Dendritic cell treated with granulocyte-macrophage colony-stimulating factor and Interleukin-4, amounts not matched to agents 40 ng/mL and 50 ng/mL, for 4 days (primary cell): ENCODE measurements around the gene CACNG6.
A peak's percentile ranks its signal among the peaks of the same experiment; 100 is the strongest.

Experiments used
- H3K27ac Mint-ChIP-seq: one replicate; pipeline ENCODE4 v1.8.0; 2022; ENCODE audit warnings: mild to moderate bottlenecking, mixed read lengths
- H3K27me3 Mint-ChIP-seq: one replicate; pipeline ENCODE4 v1.8.0; 2022; ENCODE audit warnings: mild to moderate bottlenecking, mixed read lengths
- H3K36me3 Mint-ChIP-seq: one replicate; pipeline ENCODE4 v1.8.0; 2022; ENCODE audit warnings: low read depth, mixed read lengths
- H3K4me1 Mint-ChIP-seq: one replicate; pipeline ENCODE4 v1.8.0; 2022; ENCODE audit warnings: low read depth, mixed read lengths
- H3K4me3 Mint-ChIP-seq: one replicate; pipeline ENCODE4 v1.8.0; 2022; ENCODE audit warnings: mild to moderate bottlenecking, moderate library complexity, mixed read lengths
- H3K9me3 Mint-ChIP-seq: one replicate; pipeline ENCODE4 v1.8.0; 2022; ENCODE audit warnings: mixed read lengths
- intact Hi-C: fragments of 100-400 bp; cut with micrococcal nuclease; formaldehyde crosslinking; loops from one replicate; pipeline ENCODE4 v1.15.0; 2022

The CACNG6 gene

GRCh38 chr19:53958823-53959757 is 32.3 kb upstream of the CACNG6 start:
- intact Hi-C loops, result no loop called here
- H3K27ac Mint-ChIP-seq, result no peak overlapping the region
- H3K4me3 Mint-ChIP-seq, result no peak overlapping the region
- no peaks in the 10 kb centered on the region for H3K9me3 Mint-ChIP-seq
- H3K27me3 Mint-ChIP-seq, result peaks cover 86% of the 10 kb centered on the region
- H3K36me3 Mint-ChIP-seq, result no peaks in the 10 kb centered on the region
- H3K4me1 Mint-ChIP-seq, result peaks cover 29% of the 10 kb centered on the region

- Mint-ChIP-seq H3K36me3 (no peaks in the 10 kb centered on the region), H3K4me1 (peaks cover 37% of the 10 kb centered on the region), H3K4me3 (no peak overlapping the region), H3K9me3 (no peaks in the 10 kb centered on the region), H3K27me3 (peaks cover 88% of the 10 kb centered on the region), H3K27ac (no peak overlapping the region)
- intact Hi-C loops, result no loop called here
Measured at GRCh38 chr19:53960187-53960586, 31.2 kb upstream of the CACNG6 start.

- no peak overlapping the region for H3K4me3 Mint-ChIP-seq
- peaks cover 41% of the 10 kb centered on the region for H3K4me1 Mint-ChIP-seq
- no peaks in the 10 kb centered on the region for H3K9me3 Mint-ChIP-seq
- intact Hi-C loops, result no loop called here
- H3K27me3 Mint-ChIP-seq, result peaks cover 89% of the 10 kb centered on the region
- H3K27ac Mint-ChIP-seq, result no peak overlapping the region
- no peaks in the 10 kb centered on the region for H3K36me3 Mint-ChIP-seq
Measured at GRCh38 chr19:53960886-53961285, 30.6 kb upstream of the CACNG6 start.

GRCh38 chr19:53961523-53962356 is 29.7 kb upstream of the CACNG6 start:
- Mint-ChIP-seq H3K36me3 (no peaks in the 10 kb centered on the region), H3K27ac (no peak overlapping the region), H3K27me3 (peaks cover 91% of the 10 kb centered on the region), H3K4me1 (peaks cover 41% of the 10 kb centered on the region), H3K4me3 (no peak overlapping the region), H3K9me3 (no peaks in the 10 kb centered on the region)
- intact Hi-C loops, result no loop called here

- H3K36me3 Mint-ChIP-seq, result no peaks in the 10 kb centered on the region
- H3K27me3 Mint-ChIP-seq, result peaks cover 88% of the 10 kb centered on the region
- peaks cover 38% of the 10 kb centered on the region for H3K4me1 Mint-ChIP-seq
- H3K27ac Mint-ChIP-seq, result no peak within 1 kb of the TSS
- H3K9me3 Mint-ChIP-seq, result no peaks in the 10 kb centered on the region
- intact Hi-C loops, result no loop called here
- no peak within 1 kb of the TSS for H3K4me3 Mint-ChIP-seq
Measured at GRCh38 chr19:53962887-53963431, 28.5 kb upstream of the CACNG6 start, which contains the start of gene CACNG8. CACNG8 (plus strand) TSS chr19:53962937.

- peaks cover 84% of the 10 kb centered on the region for H3K27me3 Mint-ChIP-seq
- H3K4me3 Mint-ChIP-seq, result peak overlapping the region; percentile 27
- no peaks in the 10 kb centered on the region for H3K9me3 Mint-ChIP-seq
- H3K36me3 Mint-ChIP-seq, result no peaks in the 10 kb centered on the region
- intact Hi-C loops, result no loop called here
- H3K4me1 Mint-ChIP-seq, result peaks cover 23% of the 10 kb centered on the region
- H3K27ac Mint-ChIP-seq, result no peak overlapping the region
Measured at GRCh38 chr19:53965091-53965490, 26.3 kb upstream of the CACNG6 start.

GRCh38 chr19:53966931-53967330 is 24.5 kb upstream of the CACNG6 start:
- no peaks in the 10 kb centered on the region for H3K36me3 Mint-ChIP-seq
- peaks cover 20% of the 10 kb centered on the region for H3K4me1 Mint-ChIP-seq
- intact Hi-C loops, result no loop called here
- H3K9me3 Mint-ChIP-seq, result no peaks in the 10 kb centered on the region
- peaks cover 70% of the 10 kb centered on the region for H3K27me3 Mint-ChIP-seq
- no peak overlapping the region for H3K27ac Mint-ChIP-seq
- H3K4me3 Mint-ChIP-seq, result no peak overlapping the region

- H3K9me3 Mint-ChIP-seq, result no peaks in the 10 kb centered on the region
- peaks cover 20% of the 10 kb centered on the region for H3K4me1 Mint-ChIP-seq
- intact Hi-C loops, result no loop called here
- no peaks in the 10 kb centered on the region for H3K36me3 Mint-ChIP-seq
- H3K4me3 Mint-ChIP-seq, result no peak overlapping the region
- H3K27me3 Mint-ChIP-seq, result peaks cover 65% of the 10 kb centered on the region
- no peak overlapping the region for H3K27ac Mint-ChIP-seq
Measured at GRCh38 chr19:53969366-53969765, 22.1 kb upstream of the CACNG6 start.

- intact Hi-C loops, result loop anchor here (10.0 kb wide), 1 partner anchor 53 kb away; no protein-coding TSS in a partner anchor
- H3K27me3 Mint-ChIP-seq, result peaks cover 58% of the 10 kb centered on the region
- peaks cover 9% of the 10 kb centered on the region for H3K4me1 Mint-ChIP-seq
- peak overlapping the region; percentile 9 for H3K4me3 Mint-ChIP-seq
- H3K27ac Mint-ChIP-seq, result no peak overlapping the region
- no peaks in the 10 kb centered on the region for H3K36me3 Mint-ChIP-seq
- H3K9me3 Mint-ChIP-seq, result no peaks in the 10 kb centered on the region
Measured at GRCh38 chr19:53971673-53972072, 19.8 kb upstream of the CACNG6 start.

- H3K27ac Mint-ChIP-seq, result peak overlapping the region; percentile 51
- intact Hi-C loops, result loop anchor here (10.0 kb wide), 1 partner anchor 47 kb away; no protein-coding TSS in a partner anchor
- peak overlapping the region; percentile 44 for H3K4me3 Mint-ChIP-seq
- no peaks in the 10 kb centered on the region for H3K36me3 Mint-ChIP-seq
- peaks cover 9% of the 10 kb centered on the region for H3K9me3 Mint-ChIP-seq
- H3K4me1 Mint-ChIP-seq, result peaks cover 36% of the 10 kb centered on the region
- peaks cover 68% of the 10 kb centered on the region for H3K27me3 Mint-ChIP-seq
Measured at GRCh38 chr19:53977429-53977990, 13.9 kb upstream of the CACNG6 start.

GRCh38 chr19:53977991-53978731 is 13.3 kb upstream of the CACNG6 start:
- Mint-ChIP-seq H3K36me3 (no peaks in the 10 kb centered on the region), H3K4me1 (peaks cover 36% of the 10 kb centered on the region), H3K27me3 (peaks cover 62% of the 10 kb centered on the region), H3K9me3 (peaks cover 9% of the 10 kb centered on the region), H3K27ac (peak overlapping the region; percentile 51), H3K4me3 (peak overlapping the region; percentile 51)
- intact Hi-C loops, result loop anchor here (10.0 kb wide), 1 partner anchor 47 kb away; no protein-coding TSS in a partner anchor

GRCh38 chr19:53978975-53979801 is 12.2 kb upstream of the CACNG6 start:
- H3K27ac Mint-ChIP-seq, result peak overlapping the region; percentile 1

More at GRCh38 chr19:53978975-53979801, 12.2 kb upstream of the CACNG6 start:
- Mint-ChIP-seq H3K36me3 (no peaks in the 10 kb centered on the region), H3K4me3 (peak overlapping the region; percentile 74), H3K4me1 (peaks cover 36% of the 10 kb centered on the region), H3K9me3 (peaks cover 9% of the 10 kb centered on the region), H3K27me3 (peaks cover 58% of the 10 kb centered on the region)
- intact Hi-C loops, result loop anchor here (10.0 kb wide), 1 partner anchor 46 kb away; no protein-coding TSS in a partner anchor
